IMR-90 (cell line): Measurements from ENCODE around the gene ANKRD53. TPM values are rescaled to one million over a fixed set of nuclear protein-coding genes. Genes with fewer than 3 reads are reported as not detected.

Source experiments
- ATAC-seq: fragments of 200-7000 bp; cut with Tn5 transposase; 2 replicates; pipeline ENCODE4 v1.9.1; 2020; ENCODE audit warnings: low read depth, mild to moderate bottlenecking, moderate library complexity
- BruUV-seq: library from RNA; stranded (reverse); fragments of 400-500 nt; replicated peaks from 2 replicates; lab custom pipeline; 2021; lab: Mats Ljungman, UMichigan
- CTCF ChIA-PET: fragments of 300-600 bp; formaldehyde crosslinking; extraction: SDS; loops from one replicate; lab custom pipeline; 2021; ENCODE audit warnings: antibody characterized with exemption; lab: Yijun Ruan, JAX
- POLR2A ChIA-PET: fragments of 300-600 bp; sonication (Branson Sonifier 250); formaldehyde crosslinking; loops from one replicate; lab custom pipeline; 2022; ENCODE audit warnings: antibody characterized with exemption; ENCODE audit not compliant: unreplicated experiment; lab: Charles Lee
- DNase-seq: peaks from one replicate; pipeline ENCODE4 v3.0.0; 2013
- H2AFZ ChIP-seq: replicated peaks from 2 replicates; pipeline ENCODE3; 2013; ENCODE audit warnings: low read length, mild to moderate bottlenecking; ENCODE audit not compliant: poor library complexity
- H2AK5ac ChIP-seq: 2 replicates; pipeline ENCODE4 v1.6.1; 2013; ENCODE audit warnings: low read depth, low read length, inconsistent platforms
- H2AK9ac ChIP-seq: replicated peaks from 2 replicates; pipeline ENCODE3; 2013; ENCODE audit warnings: mild to moderate bottlenecking, low read depth, low read length, moderate library complexity; ENCODE audit not compliant: poor library complexity
- H2BK120ac ChIP-seq: 2 replicates; pipeline ENCODE4 v1.6.1; 2013; ENCODE audit warnings: low read depth, low read length, inconsistent platforms
- H2BK15ac ChIP-seq: 3 replicates; pipeline ENCODE4 v1.6.1; 2013; ENCODE audit warnings: low read depth, low read length, inconsistent platforms
- H2BK20ac ChIP-seq: 2 replicates; pipeline ENCODE4 v1.6.1; 2013; ENCODE audit warnings: low read depth, mild to moderate bottlenecking, inconsistent platforms, low read length, moderate library complexity
- H2BK5ac ChIP-seq: 2 replicates; pipeline ENCODE4 v1.6.1; 2013; ENCODE audit warnings: mild to moderate bottlenecking, low read depth, low read length, inconsistent platforms; ENCODE audit not compliant: poor library complexity, severe bottlenecking
- H3K14ac ChIP-seq: replicated peaks from 2 replicates; pipeline ENCODE4 v1.6.1; 2013; ENCODE audit warnings: low read depth, low read length, inconsistent platforms
- H3K18ac ChIP-seq: 2 replicates; pipeline ENCODE4 v1.6.1; 2013; ENCODE audit warnings: low read depth, low read length, control low read depth
- H3K23ac ChIP-seq: 2 replicates; pipeline ENCODE4 v1.6.1; 2013; ENCODE audit warnings: low read depth, low read length, inconsistent platforms
- H3K27ac ChIP-seq: 2 replicates; pipeline ENCODE4 v1.5.1; 2013; ENCODE audit warnings: mild to moderate bottlenecking, control low read depth, low read length; ENCODE audit not compliant: insufficient read depth
- H3K27me3 ChIP-seq: 2 replicates; pipeline ENCODE4 v1.6.1; 2013; ENCODE audit warnings: low read length; ENCODE audit not compliant: control insufficient read depth, insufficient read depth
- H3K36me3 ChIP-seq: 2 replicates; pipeline ENCODE4 v1.6.1; 2013; ENCODE audit warnings: low read length, mixed read lengths; ENCODE audit not compliant: control insufficient read depth, insufficient read depth
- H3K4ac ChIP-seq: 2 replicates; pipeline ENCODE4 v1.6.1; 2013; ENCODE audit warnings: low read depth, low read length, inconsistent platforms
- H3K4me1 ChIP-seq: 2 replicates; pipeline ENCODE4 v1.6.1; 2013; ENCODE audit warnings: low read length, mixed read lengths; ENCODE audit not compliant: control insufficient read depth, insufficient read depth
- H3K4me2 ChIP-seq: 2 replicates; pipeline ENCODE4 v1.6.1; 2013; ENCODE audit warnings: low read depth, mild to moderate bottlenecking, control low read depth, low read length, moderate library complexity
- H3K4me3 ChIP-seq: 2 replicates; pipeline ENCODE4 v1.5.1; 2013; ENCODE audit warnings: low read depth, mild to moderate bottlenecking, control low read depth, low read length, moderate library complexity; ENCODE audit not compliant: insufficient read depth
- H3K56ac ChIP-seq: 2 replicates; pipeline ENCODE4 v1.6.1; 2013; ENCODE audit warnings: low read length, inconsistent platforms; ENCODE audit not compliant: insufficient read depth; ENCODE audit errors: extremely low read depth
- H3K79me1 ChIP-seq, 2 experiments: 2 replicates each; pipeline ENCODE4 v1.6.1; 2013; ENCODE audit warnings: low read length in 2 of 2, inconsistent platforms in 1 of 2, low read depth in 1 of 2
- H3K9ac ChIP-seq: 2 replicates; pipeline ENCODE4 v1.6.1; 2013; ENCODE audit warnings: low read depth, low read length, control low read depth
- H3K9me1 ChIP-seq: 2 replicates; pipeline ENCODE4 v1.6.1; 2013; ENCODE audit warnings: low read length, inconsistent platforms; ENCODE audit not compliant: insufficient read depth
- H3K9me3 ChIP-seq: 2 replicates; pipeline ENCODE4 v1.6.1; 2013; ENCODE audit warnings: low read length; ENCODE audit not compliant: control insufficient read depth, insufficient read depth
- H4K20me1 ChIP-seq: 2 replicates; pipeline ENCODE4 v1.6.1; 2013; ENCODE audit warnings: low read length, inconsistent platforms; ENCODE audit not compliant: insufficient read depth
- H4K5ac ChIP-seq: 2 replicates; pipeline ENCODE4 v1.6.1; 2013; ENCODE audit warnings: mild to moderate bottlenecking, low read depth, low read length, control low read depth
- H4K8ac ChIP-seq, 2 experiments: 2 replicates each; pipeline ENCODE4 v1.6.1; 2013; ENCODE audit warnings: low read depth in 2 of 2, low read length in 2 of 2, control low read depth in 1 of 2, inconsistent platforms in 1 of 2
- H4K91ac ChIP-seq: 2 replicates; pipeline ENCODE4 v1.6.1; 2013; ENCODE audit warnings: low read depth, low read length, inconsistent platforms; ENCODE audit not compliant: insufficient read depth
- BHLHE40 ChIP-seq: fragments of 150-350 bp; IDR thresholded peaks from 2 replicates; pipeline ENCODE4 v1.6.1; 2016; ENCODE audit warnings: mild to moderate bottlenecking, low read depth, low read length
- CHD1 ChIP-seq: IDR thresholded peaks from 2 replicates; pipeline ENCODE4 v1.6.1; 2012; ENCODE audit warnings: low read depth, low read length, improper control_type of control experiment
- MXI1 ChIP-seq: IDR thresholded peaks from 2 replicates; pipeline ENCODE4 v1.6.1; 2012; ENCODE audit warnings: low read depth, mild to moderate bottlenecking, low read length, moderate library complexity, borderline replicate concordance
- POLR2A ChIP-seq: IDR thresholded peaks from 2 replicates; pipeline ENCODE4 v1.6.1; 2012; ENCODE audit warnings: mild to moderate bottlenecking, low read depth, low read length
- RCOR1 ChIP-seq: IDR thresholded peaks from 2 replicates; pipeline ENCODE4 v1.6.1; 2012; ENCODE audit warnings: mild to moderate bottlenecking, low read length, improper control_type of control experiment; ENCODE audit not compliant: insufficient replicate concordance
- RFX5 ChIP-seq: IDR thresholded peaks from 2 replicates; pipeline ENCODE4 v1.8.0; 2012; ENCODE audit warnings: low read depth, mild to moderate bottlenecking, low read length, moderate library complexity
- WGBS, 2 experiments: methylation state at CpG; one replicate each; pipeline versions ENCODE4 v1.1.5 to v1.1.7; 2013; ENCODE audit warnings: missing lambda C conversion rate in 2 of 2; ENCODE audit not compliant: insufficient read length in 1 of 2; ENCODE audit errors: extremely low coverage in 2 of 2; 5-methylcytosine and 5-hydroxymethylcytosine counted together
- dilution Hi-C: fragments of 300-500 bp; cut with HindIII; formaldehyde crosslinking; loops from one replicate; pipeline ENCODE4 v1.14.3; 2018; ENCODE audit warnings: low sequenced_read_pairs; ENCODE audit not compliant: unreplicated experiment
- in situ Hi-C: fragments of 300-500 bp; cut with MboI; formaldehyde crosslinking; loops from 3 replicates; pipeline ENCODE4 v1.14.3; 2019; ENCODE audit warnings: low sequenced_read_pairs, inconsistent platforms, mixed read lengths
- intact Hi-C: fragments of 100-400 bp; cut with micrococcal nuclease; formaldehyde crosslinking; loops from 2 replicates; pipeline ENCODE4 v1.10.0; 2022
- polyA plus RNA-seq, 3 experiments: library from polyadenylated mRNA; depleted of rRNA; stranded (reverse); fragments of >200 nt; gene quantifications; 2 replicates each; pipeline ENCODE4 v1.2.3, GENCODE V29; 2012; ENCODE audit warnings: low replicate concordance in 1 of 3
- total RNA-seq: library from RNA; depleted of rRNA; stranded (reverse); fragments of >200 nt; gene quantifications from 2 replicates; pipeline ENCODE4 v1.2.3, GENCODE V29; 2012
- TF ChIP-seq, protein P1 (sequence below): conservative IDR thresholded peaks from 2 replicates; pipeline ENCODE4 v1.5.1; 2012; ENCODE audit warnings: mild to moderate bottlenecking, low read depth, low read length, improper control_type of control experiment
- TF ChIP-seq, protein P2 (sequence below): fragments of 150-350 bp; IDR thresholded peaks from 2 replicates; pipeline ENCODE4 v1.6.1; 2016; ENCODE audit warnings: low read depth, mild to moderate bottlenecking, low read length, moderate library complexity, borderline replicate concordance
- TF ChIP-seq, protein P3 (sequence below): fragments of 150-350 bp; IDR thresholded peaks from 2 replicates; pipeline ENCODE4 v1.6.1; 2017; ENCODE audit warnings: mild to moderate bottlenecking, antibody characterized with exemption, low read length, low read depth

The ANKRD53 gene
- total and polyA plus RNA-seq, 2 of the 4 experiments (the other 2 are of a cell fraction) = 0.54 to 1.0 TPM

DNA sequence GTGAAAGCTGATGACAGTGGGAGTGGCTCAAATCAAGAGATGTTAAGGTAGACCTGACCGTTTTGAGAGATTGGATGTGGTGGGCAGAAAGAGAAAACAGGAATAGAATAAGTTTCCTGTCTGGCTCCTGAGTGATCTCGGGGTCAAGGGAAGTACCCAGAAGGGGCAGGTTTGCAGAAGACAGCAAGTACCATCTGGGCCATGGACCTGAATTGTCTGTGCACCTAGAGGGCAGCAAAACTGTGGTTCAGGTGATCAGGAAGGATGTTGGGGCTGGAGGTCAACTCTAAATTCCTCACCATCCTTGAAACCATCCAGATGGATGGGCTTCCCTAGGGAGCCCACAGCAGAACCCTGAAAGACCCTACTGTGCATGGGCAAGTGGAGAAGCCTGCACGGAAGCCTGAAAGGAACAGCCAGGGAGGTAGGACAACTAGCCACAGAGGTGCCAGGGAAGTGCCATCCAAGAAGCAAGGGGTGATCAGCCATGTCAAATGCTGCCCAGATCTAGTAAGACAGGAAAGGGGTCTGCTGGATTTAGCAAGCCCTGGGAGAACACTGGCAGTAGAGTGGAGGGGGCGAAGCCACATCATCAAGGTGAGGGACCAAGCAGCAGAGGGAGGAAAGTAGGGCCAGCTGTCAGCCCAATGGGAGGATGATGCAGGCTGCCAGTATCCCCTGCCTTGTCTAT is 8.2 kb downstream of the ANKRD53 start:
- peaks cover 7% of the 10 kb centered on the region; the same call in 1 of the 2 replicates for H4K20me1 ChIP-seq
- ChIA-PET POLR2A (no interaction called here), CTCF (no interaction called here)
- peaks cover 2 to 9% of the 10 kb centered on the region in 2 experiments for H3K79me1 ChIP-seq
- 95% methylated on average over 3 of the region's 4 CpGs; no CpG with 5 or more reads in 1 of the 2 experiments for WGBS, 2 experiments
- H4K5ac ChIP-seq = no peak overlapping the region
- no peak overlapping the region for H3K14ac ChIP-seq
- intact Hi-C loops = no loop called here
- dilution Hi-C loops = no loop called here
- H2BK15ac ChIP-seq = no peak overlapping the region
- H3K4me2 ChIP-seq = no peak overlapping the region
- TF ChIP-seq, protein P1, sequence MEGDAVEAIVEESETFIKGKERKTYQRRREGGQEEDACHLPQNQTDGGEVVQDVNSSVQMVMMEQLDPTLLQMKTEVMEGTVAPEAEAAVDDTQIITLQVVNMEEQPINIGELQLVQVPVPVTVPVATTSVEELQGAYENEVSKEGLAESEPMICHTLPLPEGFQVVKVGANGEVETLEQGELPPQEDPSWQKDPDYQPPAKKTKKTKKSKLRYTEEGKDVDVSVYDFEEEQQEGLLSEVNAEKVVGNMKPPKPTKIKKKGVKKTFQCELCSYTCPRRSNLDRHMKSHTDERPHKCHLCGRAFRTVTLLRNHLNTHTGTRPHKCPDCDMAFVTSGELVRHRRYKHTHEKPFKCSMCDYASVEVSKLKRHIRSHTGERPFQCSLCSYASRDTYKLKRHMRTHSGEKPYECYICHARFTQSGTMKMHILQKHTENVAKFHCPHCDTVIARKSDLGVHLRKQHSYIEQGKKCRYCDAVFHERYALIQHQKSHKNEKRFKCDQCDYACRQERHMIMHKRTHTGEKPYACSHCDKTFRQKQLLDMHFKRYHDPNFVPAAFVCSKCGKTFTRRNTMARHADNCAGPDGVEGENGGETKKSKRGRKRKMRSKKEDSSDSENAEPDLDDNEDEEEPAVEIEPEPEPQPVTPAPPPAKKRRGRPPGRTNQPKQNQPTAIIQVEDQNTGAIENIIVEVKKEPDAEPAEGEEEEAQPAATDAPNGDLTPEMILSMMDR = no peak
- TF ChIP-seq RCOR1 (no peak), RFX5 (no peak), BHLHE40 (no peak), CHD1 (no peak), POLR2A (no peak), MXI1 (no peak)
- TF ChIP-seq, protein P2, sequence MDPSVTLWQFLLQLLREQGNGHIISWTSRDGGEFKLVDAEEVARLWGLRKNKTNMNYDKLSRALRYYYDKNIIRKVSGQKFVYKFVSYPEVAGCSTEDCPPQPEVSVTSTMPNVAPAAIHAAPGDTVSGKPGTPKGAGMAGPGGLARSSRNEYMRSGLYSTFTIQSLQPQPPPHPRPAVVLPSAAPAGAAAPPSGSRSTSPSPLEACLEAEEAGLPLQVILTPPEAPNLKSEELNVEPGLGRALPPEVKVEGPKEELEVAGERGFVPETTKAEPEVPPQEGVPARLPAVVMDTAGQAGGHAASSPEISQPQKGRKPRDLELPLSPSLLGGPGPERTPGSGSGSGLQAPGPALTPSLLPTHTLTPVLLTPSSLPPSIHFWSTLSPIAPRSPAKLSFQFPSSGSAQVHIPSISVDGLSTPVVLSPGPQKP = no peak
- TF ChIP-seq, protein P3, sequence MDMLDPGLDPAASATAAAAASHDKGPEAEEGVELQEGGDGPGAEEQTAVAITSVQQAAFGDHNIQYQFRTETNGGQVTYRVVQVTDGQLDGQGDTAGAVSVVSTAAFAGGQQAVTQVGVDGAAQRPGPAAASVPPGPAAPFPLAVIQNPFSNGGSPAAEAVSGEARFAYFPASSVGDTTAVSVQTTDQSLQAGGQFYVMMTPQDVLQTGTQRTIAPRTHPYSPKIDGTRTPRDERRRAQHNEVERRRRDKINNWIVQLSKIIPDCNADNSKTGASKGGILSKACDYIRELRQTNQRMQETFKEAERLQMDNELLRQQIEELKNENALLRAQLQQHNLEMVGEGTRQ = no peak
- H3K4ac ChIP-seq = no peak overlapping the region
- H2BK5ac ChIP-seq = no peak overlapping the region
- in situ Hi-C loops = loop anchor here (10.0 kb wide), 1 partner anchor 692 kb away; the partner anchor contains the start of gene SNRPG
- H3K56ac ChIP-seq = no peak overlapping the region
- H3K23ac ChIP-seq = no peak overlapping the region
- no peak overlapping the region for H2BK120ac ChIP-seq
- H3K18ac ChIP-seq = no peak overlapping the region
- H3K27ac ChIP-seq = no peak overlapping the region
- no TSS peak for BruUV-seq
- H2AK9ac ChIP-seq = no peak overlapping the region
- ATAC-seq (no peak), DNase-seq (no peak)
- no peak overlapping the region for H2BK20ac ChIP-seq
- H3K4me1 ChIP-seq = no peaks in the 10 kb centered on the region
- H3K9me1 ChIP-seq = no peaks in the 10 kb centered on the region
- no peak overlapping the region for H4K8ac ChIP-seq
- H2AK5ac ChIP-seq = no peak overlapping the region
- no peaks in the 10 kb centered on the region for H3K9me3 ChIP-seq
- H3K4me3 ChIP-seq = no peak overlapping the region
- H2AFZ ChIP-seq = no peak overlapping the region
- H4K91ac ChIP-seq = no peak overlapping the region
- peaks cover 46% of the 10 kb centered on the region for H3K36me3 ChIP-seq
- no peak overlapping the region for H3K9ac ChIP-seq
- H3K27me3 ChIP-seq = no peaks in the 10 kb centered on the region
